H1 (cell line): Measurements from ENCODE around the gene RASD2. TPM values are rescaled to one million over a fixed set of nuclear protein-coding genes. Genes with fewer than 3 reads are reported as not detected.

ENCODE experiments used
- CTCF ChIA-PET: fragments of 300-600 bp; sonication (Branson Sonifier 250); formaldehyde crosslinking; loops from one replicate; lab custom pipeline; 2021; ENCODE audit not compliant: partially characterized antibody; lab: Charles Lee
- POLR2A ChIA-PET: fragments of 300-600 bp; sonication (Branson Sonifier 250); formaldehyde crosslinking; loops from one replicate; lab custom pipeline; 2021; ENCODE audit warnings: inconsistent platforms; ENCODE audit not compliant: partially characterized antibody; lab: Charles Lee
- DNase-seq, 2 experiments: peaks; one replicate each; pipeline versions ENCODE4 v3.0.0 to v3.0.0-alpha.2; 2010 to 2022; ENCODE audit warnings: low spot score in 2 of 2, low read depth in 1 of 2, mixed read lengths in 1 of 2
- FAIRE-seq: peaks from 2 replicates; lab custom pipeline; 2011; peaks lifted over from hg19 to GRCh38; lab: Jason Lieb, UNC
- H2AFZ ChIP-seq: 2 replicates; pipeline ENCODE4 v1.8.1; 2012; ENCODE audit warnings: low read length, inconsistent platforms
- H2AK5ac ChIP-seq: 2 replicates; pipeline ENCODE4 v1.6.1; 2013; ENCODE audit warnings: low read depth, low read length
- H2BK120ac ChIP-seq: replicated peaks from 2 replicates; pipeline ENCODE3; 2013; ENCODE audit warnings: low read depth, low read length, inconsistent platforms
- H2BK12ac ChIP-seq: 2 replicates; pipeline ENCODE4 v1.6.1; 2013; ENCODE audit warnings: low read depth, low read length
- H2BK15ac ChIP-seq: 2 replicates; pipeline ENCODE4 v1.6.1; 2013; ENCODE audit warnings: low read length
- H2BK20ac ChIP-seq: 2 replicates; pipeline ENCODE4 v1.6.1; 2013; ENCODE audit warnings: low read length
- H2BK5ac ChIP-seq: 2 replicates; pipeline ENCODE4 v1.6.1; 2013; ENCODE audit warnings: low read depth, low read length
- H3K14ac ChIP-seq: 2 replicates; pipeline ENCODE4 v1.6.1; 2013; ENCODE audit warnings: inconsistent platforms; ENCODE audit not compliant: insufficient read length
- H3K18ac ChIP-seq: 2 replicates; pipeline ENCODE4 v1.6.1; 2013; ENCODE audit warnings: low read length; ENCODE audit errors: extremely low read depth
- H3K23ac ChIP-seq: 2 replicates; pipeline ENCODE4 v1.6.1; 2013; ENCODE audit warnings: inconsistent platforms; ENCODE audit not compliant: insufficient read length
- H3K23me2 ChIP-seq: 2 replicates; pipeline ENCODE4 v1.6.1; 2013; ENCODE audit warnings: low read depth, low read length
- H3K27ac ChIP-seq: 2 replicates; pipeline ENCODE4 v1.6.1; 2011; ENCODE audit warnings: low read depth, low read length, inconsistent platforms
- H3K27me3 ChIP-seq, 4 experiments: replicated peaks in 1 of 4; 1 replicate in 1 of 4; 2 replicates in 3 of 4; pipeline versions ENCODE4 v1.6.1 to v1.8.1; 2011 to 2013; ENCODE audit warnings: low read length in 3 of 4, mild to moderate bottlenecking in 3 of 4, inconsistent platforms in 2 of 4, mixed read lengths in 2 of 4, moderate library complexity in 1 of 4; ENCODE audit not compliant: control insufficient read depth in 3 of 4, insufficient read depth in 3 of 4; ENCODE audit errors: extremely low read depth in 1 of 4
- H3K36me3 ChIP-seq, 4 experiments: 2 replicates each; pipeline versions ENCODE4 v1.6.1 to v1.8.1; 2011 to 2013; ENCODE audit warnings: mild to moderate bottlenecking in 4 of 4, low read length in 3 of 4, moderate library complexity in 2 of 4, control low read depth in 1 of 4, inconsistent platforms in 1 of 4; ENCODE audit not compliant: insufficient read depth in 4 of 4, control insufficient read depth in 2 of 4
- H3K4ac ChIP-seq: replicated peaks from 2 replicates; pipeline ENCODE3; 2013; ENCODE audit warnings: low read length, low read depth, mixed read lengths, inconsistent platforms; ENCODE audit not compliant: insufficient read length
- H3K4me1 ChIP-seq, 4 experiments: replicated peaks in 1 of 4; 1 replicate in 1 of 4; 2 replicates in 3 of 4; pipeline versions ENCODE4 v1.6.1 to v1.8.1; 2011 to 2013; ENCODE audit warnings: low read length in 3 of 4, inconsistent platforms in 2 of 4, mixed read lengths in 1 of 4; ENCODE audit not compliant: insufficient read depth in 4 of 4, control insufficient read depth in 3 of 4
- H3K4me2 ChIP-seq, 2 experiments: 2 replicates each; pipeline versions ENCODE4 v1.6.1 to v1.8.1; 2011 to 2013; ENCODE audit warnings: low read depth in 2 of 2, low read length in 2 of 2, control low read depth in 1 of 2, inconsistent platforms in 1 of 2, mild to moderate bottlenecking in 1 of 2; ENCODE audit not compliant: insufficient read depth in 1 of 2
- H3K4me3 ChIP-seq, 4 experiments: fragments of 200-600, 300-600 bp in 1 of 4; sonication (generic), shearing (Covaris generic), sonication (Bioruptor Twin) in 1 of 4; 2 replicates each; pipeline versions ENCODE4 v1.5.1 to v1.8.1; 2011 to 2016; ENCODE audit warnings: low read length in 4 of 4, low read depth in 3 of 4, control low read depth in 2 of 4, inconsistent platforms in 2 of 4, mild to moderate bottlenecking in 2 of 4, mixed read lengths in 1 of 4, moderate library complexity in 1 of 4; ENCODE audit not compliant: insufficient read depth in 2 of 4; ENCODE audit errors: extremely low read depth in 1 of 4
- H3K56ac ChIP-seq: replicated peaks from 2 replicates; pipeline ENCODE3; 2013; ENCODE audit warnings: low read depth, mild to moderate bottlenecking, mixed read lengths, low read length, inconsistent platforms; ENCODE audit not compliant: insufficient read length
- H3K79me1 ChIP-seq: 2 replicates; pipeline ENCODE4 v1.6.1; 2013; ENCODE audit warnings: low read depth, low read length, control low read depth
- H3K79me2 ChIP-seq, 2 experiments: 2 replicates each; pipeline versions ENCODE4 v1.6.1 to v1.8.1; 2012 to 2013; ENCODE audit warnings: low read length in 2 of 2, mild to moderate bottlenecking in 2 of 2, inconsistent platforms in 1 of 2; ENCODE audit not compliant: insufficient read depth in 2 of 2, control insufficient read depth in 1 of 2
- H3K9ac ChIP-seq, 4 experiments: replicated peaks in 1 of 4; 1 replicate in 1 of 4; 2 replicates in 3 of 4; pipeline versions ENCODE4 v1.6.1 to v1.8.1; 2011 to 2013; ENCODE audit warnings: low read depth in 3 of 4, low read length in 3 of 4, control low read depth in 2 of 4, mild to moderate bottlenecking in 2 of 4, moderate library complexity in 2 of 4, inconsistent platforms in 1 of 4; ENCODE audit errors: extremely low read depth in 1 of 4
- H3K9me3 ChIP-seq, 2 experiments: 2 replicates each; pipeline versions ENCODE4 v1.6.1 to v1.8.1; 2012 to 2013; ENCODE audit warnings: mild to moderate bottlenecking in 2 of 2, moderate library complexity in 2 of 2, control low read depth in 1 of 2, inconsistent platforms in 1 of 2, low read depth in 1 of 2, low read length in 1 of 2, mixed read lengths in 1 of 2; ENCODE audit not compliant: insufficient read depth in 2 of 2
- H4K20me1 ChIP-seq, 2 experiments: replicated peaks in 1 of 2; 2 replicates each; pipeline versions ENCODE3 to v1.8.1; 2011 to 2013; ENCODE audit warnings: inconsistent platforms in 2 of 2, low read length in 2 of 2, mild to moderate bottlenecking in 1 of 2; ENCODE audit not compliant: insufficient read depth in 2 of 2, control insufficient read depth in 1 of 2
- H4K5ac ChIP-seq: 2 replicates; pipeline ENCODE4 v1.6.1; 2013; ENCODE audit warnings: low read length, low read depth, mixed read lengths, inconsistent platforms; ENCODE audit not compliant: insufficient read length
- H4K8ac ChIP-seq: 2 replicates; pipeline ENCODE4 v1.8.0; 2013; ENCODE audit warnings: mild to moderate bottlenecking, moderate library complexity, low read length, inconsistent platforms; ENCODE audit not compliant: insufficient read depth; ENCODE audit errors: extremely low read depth
- H4K91ac ChIP-seq: replicated peaks from 2 replicates; pipeline ENCODE3; 2013; ENCODE audit warnings: low read length, mixed read lengths, inconsistent platforms; ENCODE audit not compliant: insufficient read length
- CTCF ChIP-seq, 3 experiments: IDR thresholded peaks; 1 replicate in 2 of 3; 2 replicates in 1 of 3; pipeline versions ENCODE4 v1.5.1 to v1.6.1; 2011; ENCODE audit warnings: low read length in 3 of 3, mild to moderate bottlenecking in 3 of 3, inconsistent platforms in 2 of 3, low read depth in 1 of 3, moderate library complexity in 1 of 3; ENCODE audit not compliant: insufficient read depth in 1 of 3; ENCODE audit errors: control extremely low read depth in 1 of 3
- HDAC2 ChIP-seq, 2 experiments: fragments of 300-600 bp in 1 of 2; sonication (generic) in 1 of 2; IDR thresholded peaks; 2 replicates each; pipeline ENCODE4 v1.6.1; 2011 to 2012; ENCODE audit warnings: low read depth in 2 of 2, low read length in 2 of 2, mild to moderate bottlenecking in 2 of 2, moderate library complexity in 2 of 2, borderline replicate concordance in 1 of 2, inconsistent platforms in 1 of 2
- JUND ChIP-seq: IDR thresholded peaks from 2 replicates; pipeline ENCODE4 v1.6.1; 2011; ENCODE audit warnings: mild to moderate bottlenecking, improper control_type of control experiment, low read length
- KDM5A ChIP-seq: fragments of 200-600 bp; IDR thresholded peaks from 2 replicates; pipeline ENCODE4 v1.7.1; 2012; ENCODE audit warnings: mild to moderate bottlenecking, low read length, inconsistent platforms, mixed read lengths
- MAX ChIP-seq: IDR thresholded peaks from 2 replicates; pipeline ENCODE4 v1.6.1; 2012; ENCODE audit warnings: inconsistent platforms
- RAD21 ChIP-seq, 2 experiments: IDR thresholded peaks in 1 of 2; conservative IDR thresholded peaks in 1 of 2; 2 replicates each; pipeline ENCODE4 v1.6.1; 2011; ENCODE audit warnings: low read depth in 2 of 2, low read length in 2 of 2, improper control_type of control experiment in 1 of 2, inconsistent platforms in 1 of 2, mild to moderate bottlenecking in 1 of 2, moderate library complexity in 1 of 2
- SP4 ChIP-seq: IDR thresholded peaks from 2 replicates; pipeline ENCODE4 v1.6.1; 2012; ENCODE audit warnings: low read length, inconsistent platforms
- TEAD4 ChIP-seq: IDR thresholded peaks from 2 replicates; pipeline ENCODE4 v1.6.1; 2012; ENCODE audit warnings: low read depth, low read length, inconsistent platforms, mixed read lengths
- WGBS, 2 experiments: shearing (Covaris generic) in 1 of 2; methylation state at CpG; one replicate each; pipeline versions ENCODE4 v1.1.6 to v1.1.7; 2013 to 2015; ENCODE audit warnings: low lambda C conversion rate in 2 of 2, mixed read lengths in 2 of 2, inconsistent platforms in 1 of 2, low coverage in 1 of 2, missing lambda C conversion rate in 1 of 2; ENCODE audit not compliant: insufficient replicate concordance in 2 of 2, insufficient coverage in 1 of 2, insufficient read length in 1 of 2; ENCODE audit errors: extremely low coverage in 1 of 2, missing lambda C conversion rate in 1 of 2; 5-methylcytosine and 5-hydroxymethylcytosine counted together
- polyA plus RNA-seq, 7 experiments: library from polyadenylated mRNA; depleted of rRNA in 3 of 7; stranded (reverse) in 5 of 7; unstranded in 2 of 7; fragments of >200 nt in 5 of 7; fragments of 200-250 nt in 2 of 7; gene quantifications; 1 replicate in 5 of 7; 2 replicates in 1 of 7; 4 replicates in 1 of 7; pipeline versions ENCODE4 v1.2.1 to v1.2.3, GENCODE V29; 2011 to 2013; ENCODE audit warnings: missing spikeins in 2 of 7, mixed read lengths in 2 of 7
- total RNA-seq: library from RNA; stranded (reverse); fragmentation: NEBNext Ultra II Directional; extraction: Animal tissue kit (Norgen Biotek cat#: 25700); gene quantifications from 2 replicates; pipeline ENCODE4 v1.2.1, GENCODE V29; 2021

The RASD2 gene
- total and polyA plus RNA-seq, 2 of the 8 experiments (the other 6 are each of a cell fraction or from before 2014, with no cell fraction given): 1.9 to 5.1 TPM

GRCh38 chr22:35582861-35583670, 42.4 kb downstream of the RASD2 start:
- H3K23ac ChIP-seq: no peak overlapping the region
- H2BK120ac ChIP-seq: no peak overlapping the region
- H3K18ac ChIP-seq: no peak overlapping the region
- H3K4me1 ChIP-seq: no peaks in the 10 kb centered on the region
- H3K4me3 ChIP-seq: no peak overlapping the region
- H4K91ac ChIP-seq: no peak overlapping the region
- H3K9ac ChIP-seq: no peak overlapping the region
- H3K4ac ChIP-seq: no peak overlapping the region
- H3K27ac ChIP-seq: no peak overlapping the region
- DNase-seq: peak in 1 of 2 experiments; percentile 82
- POLR2A ChIA-PET: interaction anchor here (1.2 to 3.7 kb wide), 4 partner anchors 146 to 172 kb away, joined by 3 to 16 read pairs (median 4); no protein-coding TSS in a partner anchor
- no peak overlapping the region for H2BK15ac ChIP-seq
- FAIRE-seq: peak; percentile 80
- CTCF ChIA-PET: interaction anchor here (0.6 to 11.8 kb wide), 51 partner anchors 7 to 1156 kb away, joined by 3 to 124 read pairs (median 5); partner anchors contain the start of gene MB
- H2AK5ac ChIP-seq: no peak overlapping the region
- no peak overlapping the region for H2BK20ac ChIP-seq
- H2AFZ ChIP-seq: no peak overlapping the region
- no peak overlapping the region for H3K14ac ChIP-seq
- no peaks in the 10 kb centered on the region for H3K79me2 ChIP-seq
- H3K4me2 ChIP-seq: no peak overlapping the region
- H3K56ac ChIP-seq: no peak overlapping the region
- no peaks in the 10 kb centered on the region for H3K79me1 ChIP-seq
- no peaks in the 10 kb centered on the region for H3K36me3 ChIP-seq
- peak overlapping the region; percentile 35; the same call in 1 of the 2 replicates for H4K8ac ChIP-seq
- H4K5ac ChIP-seq: no peak overlapping the region
- peaks cover 4% of the 10 kb centered on the region; the same call in 1 of the 2 replicates for H3K23me2 ChIP-seq
- no peaks in the 10 kb centered on the region for H3K9me3 ChIP-seq
- H3K27me3 ChIP-seq: no peaks in the 10 kb centered on the region; a peak in 1 of 7 replicates
- no peak overlapping the region for H2BK12ac ChIP-seq
- no peak overlapping the region for H2BK5ac ChIP-seq
- no peaks in the 10 kb centered on the region for H4K20me1 ChIP-seq
- WGBS, 2 experiments: 29% methylated on average over 13 of the region's 13 CpGs; no CpG with 5 or more reads in 1 of the 2 experiments
- 0 out of 4 replicates have a peak, but pooled peaks of 1 of the 2 experiments have one; percentile 40 for TF ChIP-seq HDAC2 (IDR thresholded peaks at IDR 0.05; ENCODE audit: borderline replicate concordance in 1 of 2, low read depth in 2 of 2, low read length in 2 of 2)
- TF ChIP-seq KDM5A: no peak
- TF ChIP-seq TEAD4: peak; percentile 67
- no peak for TF ChIP-seq MAX
- TF ChIP-seq RAD21 (IDR thresholded peaks at IDR 0.05 in 1 of 2, conservative IDR thresholded peaks at IDR 0.05 in 1 of 2; ENCODE audit: low read depth in 2 of 2, low read length in 2 of 2): peak; percentile 95 to 97
- 0 out of 2 replicates have a peak, but pooled peaks have one; percentile 27 for TF ChIP-seq JUND
- peak; percentile 92 to 95 (median 92) for TF ChIP-seq CTCF (IDR thresholded peaks at IDR 0.05; ENCODE audit: control extremely low read depth in 1 of 3, insufficient read depth in 1 of 3, low read depth in 1 of 3, low read length in 3 of 3)
- no peak for TF ChIP-seq SP4
